Measurements from ENCODE around the gene ELOVL6. TPM values are rescaled to one million over a fixed set of nuclear protein-coding genes. Genes with fewer than 3 reads are reported as not detected.
A peak's percentile ranks its signal among the peaks of the same experiment; 100 is the strongest.
"Not testable (repeated sequence)": the region's sequence is repeated elsewhere in the genome, so short reads cannot be mapped to it uniquely, and the experiment has no call there.

ELOVL6 gene
- total RNA-seq, 3 donors from 2014 or later (not counting 1 experiment from before 2014, with no cell fraction given): 25.0 to 35.2 (median 30.9) TPM

GRCh38 chr4:110163327-110164069, 34.9 kb downstream of the ELOVL6 start:
- Histone ChIP-seq H3K27me3 (ENCODE audit: control insufficient read depth, insufficient read depth, low read length) (no peaks in the 10 kb centered on the region), H3K36me3 (ENCODE audit: control insufficient read depth, insufficient read depth, low read length) (no peaks in the 10 kb centered on the region), H3K4me1 (ENCODE audit: control insufficient read depth, insufficient read depth, low read length) (peaks cover 28% of the 10 kb centered on the region), H3K4me3 (ENCODE audit: low read length) (no peak overlapping the region), H3K27ac (ENCODE audit: low read length) (no peak overlapping the region), H3K9me3 (ENCODE audit: control insufficient read depth, insufficient read depth, low read length) (no peaks in the 10 kb centered on the region)
- no peak for DNase-seq
- Mint-ChIP-seq H3K9me3 (no peaks in the 10 kb centered on the region), H3K36me3 (no peaks in the 10 kb centered on the region), H3K27ac (peak overlapping the region; percentile 87 to 92), H3K27me3 (ENCODE audit: low read depth in 2 of 2) (no peaks in the 10 kb centered on the region), H3K4me1 (peaks cover 56 to 60% of the 10 kb centered on the region in 2 donors), H3K4me3 (peak overlapping the region; percentile 67)
- ATAC-seq: no peak
- TF ChIP-seq CTCF (IDR thresholded peaks at IDR 0.05): no peak
- 95% methylated on average over 4 of the region's 4 CpGs for WGBS (ENCODE audit: insufficient coverage)
- intact Hi-C loops (cut with micrococcal nuclease): no loop called here

GRCh38 chr4:110160618-110161017, 37.8 kb downstream of the ELOVL6 start:
- intact Hi-C loops (cut with micrococcal nuclease): no loop called here
- no peak for TF ChIP-seq CTCF (IDR thresholded peaks at IDR 0.05)
- Histone ChIP-seq H3K36me3 (ENCODE audit: control insufficient read depth, insufficient read depth, low read length) (no peaks in the 10 kb centered on the region), H3K9me3 (ENCODE audit: control insufficient read depth, insufficient read depth, low read length) (no peaks in the 10 kb centered on the region), H3K4me1 (ENCODE audit: control insufficient read depth, insufficient read depth, low read length) (peaks cover 20% of the 10 kb centered on the region), H3K27ac (ENCODE audit: low read length) (no peak overlapping the region), H3K27me3 (ENCODE audit: control insufficient read depth, insufficient read depth, low read length) (no peaks in the 10 kb centered on the region), H3K4me3 (ENCODE audit: low read length) (no peak overlapping the region)
- Mint-ChIP-seq H3K9me3 (no peaks in the 10 kb centered on the region), H3K27me3 (ENCODE audit: low read depth in 2 of 2) (no peaks in the 10 kb centered on the region), H3K4me3 (no peak overlapping the region), H3K4me1 (peaks cover 50 to 55% of the 10 kb centered on the region in 2 donors), H3K36me3 (no peaks in the 10 kb centered on the region), H3K27ac (peak overlapping the region in 1 of 2 donors; percentile 87)
- no peak for DNase-seq
- no peak for ATAC-seq

- no peaks in the 10 kb centered on the region for H3K9me3 Mint-ChIP-seq
- peak overlapping the region; percentile 87 for H3K4me3 Mint-ChIP-seq
- WGBS (ENCODE audit: insufficient coverage): 63% methylated on average over 3 of the region's 4 CpGs
- H3K4me1 Mint-ChIP-seq: peaks cover 46 to 52% of the 10 kb centered on the region in 2 donors
- Histone ChIP-seq H3K9me3 (ENCODE audit: control insufficient read depth, insufficient read depth, low read length) (no peaks in the 10 kb centered on the region), H3K27ac (ENCODE audit: low read length) (no peak overlapping the region), H3K27me3 (ENCODE audit: control insufficient read depth, insufficient read depth, low read length) (no peaks in the 10 kb centered on the region), H3K36me3 (ENCODE audit: control insufficient read depth, insufficient read depth, low read length) (no peaks in the 10 kb centered on the region), H3K4me1 (ENCODE audit: control insufficient read depth, insufficient read depth, low read length) (peaks cover 9% of the 10 kb centered on the region), H3K4me3 (ENCODE audit: low read length) (no peak overlapping the region)
- no peak for TF ChIP-seq CTCF (IDR thresholded peaks at IDR 0.05)
- H3K27me3 Mint-ChIP-seq (ENCODE audit: low read depth in 2 of 2): no peaks in the 10 kb centered on the region
- no peaks in the 10 kb centered on the region for H3K36me3 Mint-ChIP-seq
- intact Hi-C loops (cut with micrococcal nuclease): no loop called here
- DNase-seq (no peak), ATAC-seq (peak; percentile 46 to 68 (median 65))
- H3K27ac Mint-ChIP-seq: peak overlapping the region; percentile 75 to 87
Measured at GRCh38 chr4:110159541-110159940, 38.9 kb downstream of the ELOVL6 start.

GRCh38 chr4:110157580-110157979, 40.8 kb downstream of the ELOVL6 start:
- Histone ChIP-seq H3K27me3 (ENCODE audit: control insufficient read depth, insufficient read depth, low read length) (no peaks in the 10 kb centered on the region), H3K9me3 (ENCODE audit: control insufficient read depth, insufficient read depth, low read length) (no peaks in the 10 kb centered on the region), H3K36me3 (ENCODE audit: control insufficient read depth, insufficient read depth, low read length) (no peaks in the 10 kb centered on the region), H3K4me3 (ENCODE audit: low read length) (no peak overlapping the region), H3K27ac (ENCODE audit: low read length) (no peak overlapping the region), H3K4me1 (ENCODE audit: control insufficient read depth, insufficient read depth, low read length) (peaks cover 6% of the 10 kb centered on the region)
- DNase-seq (no peak), ATAC-seq (no peak)
- 94% methylated on average over 2 of the region's 3 CpGs for WGBS (ENCODE audit: insufficient coverage)
- no peak overlapping the region for H3K27ac Mint-ChIP-seq
- no peaks in the 10 kb centered on the region for H3K27me3 Mint-ChIP-seq (ENCODE audit: low read depth in 2 of 2)
- H3K4me3 Mint-ChIP-seq: no peak overlapping the region
- intact Hi-C loops (cut with micrococcal nuclease): no loop called here
- peaks cover 37 to 40% of the 10 kb centered on the region in 2 donors for H3K4me1 Mint-ChIP-seq
- H3K36me3 Mint-ChIP-seq: no peaks in the 10 kb centered on the region
- no peak for TF ChIP-seq CTCF (IDR thresholded peaks at IDR 0.05)
- no peaks in the 10 kb centered on the region for H3K9me3 Mint-ChIP-seq

- H3K27me3 ChIP-seq (ENCODE audit: control insufficient read depth, insufficient read depth, low read length); ATAC-seq; H3K9me3 ChIP-seq (ENCODE audit: control insufficient read depth, insufficient read depth, low read length); H3K4me3 ChIP-seq (ENCODE audit: low read length); H3K9me3 Mint-ChIP-seq; H3K27me3 Mint-ChIP-seq (ENCODE audit: low read depth in 2 of 2); H3K4me3 Mint-ChIP-seq; DNase-seq; intact Hi-C loops (cut with micrococcal nuclease); H3K27ac ChIP-seq (ENCODE audit: low read length); H3K36me3 Mint-ChIP-seq; H3K36me3 ChIP-seq (ENCODE audit: control insufficient read depth, insufficient read depth, low read length); H3K4me1 ChIP-seq (ENCODE audit: control insufficient read depth, insufficient read depth, low read length): not testable (repeated sequence)
- H3K27ac Mint-ChIP-seq: peak overlapping the region in 1 of 2 donors; percentile 67
- 94% methylated on average over 4 of the region's 5 CpGs for WGBS (ENCODE audit: insufficient coverage)
- peaks cover 37 to 40% of the 10 kb centered on the region in 2 donors for H3K4me1 Mint-ChIP-seq
Measured at GRCh38 chr4:110157166-110157565, 41.2 kb downstream of the ELOVL6 start.
